HEK293 (cell line): ENCODE data around the gene EHD3.

Experiments used
- CTCF ChIA-PET: fragments of 350-600 bp; formaldehyde crosslinking; extraction: SDS; loops from one replicate; lab custom pipeline; 2021; ENCODE audit warnings: antibody characterized with exemption; lab: Yijun Ruan, JAX
- POLR2A ChIA-PET: fragments of 300-600 bp; formaldehyde crosslinking; extraction: SDS; loops from one replicate; lab custom pipeline; 2020; ENCODE audit warnings: antibody characterized with exemption, inconsistent platforms; lab: Yijun Ruan, JAX
- H3K27ac ChIP-seq: fragments of 200-500 bp; sonication (Bioruptor generic); 2 replicates; pipeline ENCODE4 v1.5.1; 2014; ENCODE audit warnings: low read depth, low read length, control low read depth, inconsistent platforms; ENCODE audit errors: extremely low read depth
- H3K36me3 ChIP-seq, 2 experiments: fragments of 200-500 bp in 1 of 2; sonication (Bioruptor generic) in 1 of 2; 1 replicate in 1 of 2; 2 replicates in 1 of 2; pipeline ENCODE4 v1.5.1; 2014 to 2017; ENCODE audit warnings: inconsistent platforms in 2 of 2, low read length in 2 of 2; ENCODE audit not compliant: control insufficient read depth in 2 of 2, insufficient read depth in 1 of 2
- H3K4me1 ChIP-seq: fragments of 200-500 bp; sonication (Bioruptor generic); 2 replicates; pipeline ENCODE4 v1.5.1; 2014; ENCODE audit warnings: mild to moderate bottlenecking, low read length, inconsistent platforms; ENCODE audit not compliant: control insufficient read depth, insufficient read depth
- H3K4me3 ChIP-seq: 2 replicates; pipeline ENCODE4 v1.5.1; 2011; ENCODE audit warnings: low read depth, mild to moderate bottlenecking, control low read depth, low read length, moderate library complexity
- H3K9me3 ChIP-seq: fragments of 200-500 bp; sonication (Bioruptor generic); 2 replicates; pipeline ENCODE4 v1.5.1; 2014; ENCODE audit warnings: low read depth, low read length, inconsistent platforms; ENCODE audit not compliant: control insufficient read depth, insufficient read depth
- AEBP2 ChIP-seq: fragments of 450-650 bp; formaldehyde crosslinking; IDR thresholded peaks from 2 replicates; pipeline ENCODE4 v1.5.1; 2016; ENCODE audit warnings: missing biosample characterization, missing genetic modification characterization, borderline replicate concordance
- GFI1B ChIP-seq: fragments of 450-650 bp; formaldehyde crosslinking; IDR thresholded peaks from 2 replicates; pipeline ENCODE4 v1.5.1; 2016; ENCODE audit warnings: missing biosample characterization, missing genetic modification characterization
- GLIS1 ChIP-seq: fragments of 450-650 bp; formaldehyde crosslinking; IDR thresholded peaks from 2 replicates; pipeline ENCODE4 v1.5.1; 2016; ENCODE audit warnings: missing biosample characterization, missing genetic modification characterization
- OVOL3 ChIP-seq: fragments of 450-650 bp; formaldehyde crosslinking; IDR thresholded peaks from 2 replicates; pipeline ENCODE4 v1.5.1; 2016; ENCODE audit warnings: missing biosample characterization, missing genetic modification characterization
- SP7 ChIP-seq: fragments of 450-650 bp; formaldehyde crosslinking; IDR thresholded peaks from 2 replicates; pipeline ENCODE4 v1.5.1; 2016; ENCODE audit warnings: missing biosample characterization, missing genetic modification characterization
- ZBTB1 ChIP-seq: fragments of 450-650 bp; formaldehyde crosslinking; IDR thresholded peaks from 2 replicates; pipeline ENCODE4 v1.5.1; 2016; ENCODE audit warnings: missing biosample characterization, missing genetic modification characterization
- ZFP3 ChIP-seq: fragments of 450-650 bp; formaldehyde crosslinking; IDR thresholded peaks from 2 replicates; pipeline ENCODE4 v1.5.1; 2016; ENCODE audit warnings: low read depth, missing biosample characterization, missing genetic modification characterization
- ZNF114 ChIP-seq: fragments of 450-650 bp; formaldehyde crosslinking; IDR thresholded peaks from 2 replicates; pipeline ENCODE4 v1.5.0; 2017; ENCODE audit warnings: missing biosample characterization, missing genetic modification characterization
- ZNF211 ChIP-seq: fragments of 450-650 bp; formaldehyde crosslinking; IDR thresholded peaks from 2 replicates; pipeline ENCODE4 v1.5.1; 2016; ENCODE audit warnings: low read depth, missing biosample characterization, missing genetic modification characterization
- ZNF341 ChIP-seq: fragments of 450-650 bp; formaldehyde crosslinking; IDR thresholded peaks from 2 replicates; pipeline ENCODE4; 2016; ENCODE audit warnings: low read depth, missing biosample characterization, missing genetic modification characterization
- ZNF366 ChIP-seq: fragments of 450-650 bp; formaldehyde crosslinking; conservative IDR thresholded peaks from 2 replicates; pipeline ENCODE4 v1.5.1; 2016; ENCODE audit warnings: missing biosample characterization, missing genetic modification characterization
- ZNF48 ChIP-seq: fragments of 450-650 bp; formaldehyde crosslinking; IDR thresholded peaks from 2 replicates; pipeline ENCODE4 v1.5.1; 2016; ENCODE audit warnings: missing biosample characterization, missing genetic modification characterization
- ZNF548 ChIP-seq: fragments of 450-650 bp; formaldehyde crosslinking; IDR thresholded peaks from 2 replicates; pipeline ENCODE4 v1.5.1; 2016; ENCODE audit warnings: missing biosample characterization, missing genetic modification characterization
- ZNF621 ChIP-seq: fragments of 450-650 bp; formaldehyde crosslinking; IDR thresholded peaks from 2 replicates; pipeline ENCODE4 v1.5.1; 2017; ENCODE audit warnings: missing biosample characterization, missing genetic modification characterization
- ZNF704 ChIP-seq: fragments of 450-650 bp; formaldehyde crosslinking; IDR thresholded peaks from 2 replicates; pipeline ENCODE4 v1.5.1; 2016; ENCODE audit warnings: missing biosample characterization, missing genetic modification characterization
- ZNF747 ChIP-seq: fragments of 450-650 bp; formaldehyde crosslinking; IDR thresholded peaks from 2 replicates; pipeline ENCODE4 v1.5.1; 2016; ENCODE audit warnings: missing biosample characterization, missing genetic modification characterization
- ZNF830 ChIP-seq: fragments of 450-650 bp; IDR thresholded peaks from 2 replicates; pipeline ENCODE4 v1.5.0; 2018; ENCODE audit warnings: missing biosample characterization, missing genetic modification characterization, low read depth, mild to moderate bottlenecking, moderate library complexity
- ZSCAN23 ChIP-seq: fragments of 450-650 bp; formaldehyde crosslinking; IDR thresholded peaks from 2 replicates; pipeline ENCODE4 v1.5.1; 2016; ENCODE audit warnings: missing biosample characterization, missing genetic modification characterization
- TF ChIP-seq, protein P1 (sequence below): fragments of 450-650 bp; formaldehyde crosslinking; IDR thresholded peaks from 2 replicates; pipeline ENCODE4 v1.5.1; 2017; ENCODE audit warnings: missing biosample characterization, missing genetic modification characterization
- TF ChIP-seq, protein P2 (sequence below): fragments of 450-650 bp; formaldehyde crosslinking; IDR thresholded peaks from 2 replicates; pipeline ENCODE4 v1.5.0; 2017; ENCODE audit warnings: missing biosample characterization, missing genetic modification characterization, borderline replicate concordance
- TF ChIP-seq, protein P3 (sequence below): fragments of 450-650 bp; formaldehyde crosslinking; optimal IDR thresholded peaks from 2 replicates; pipeline ENCODE3; 2016; ENCODE audit warnings: missing biosample characterization, mild to moderate bottlenecking, missing genetic modification characterization

Gene EHD3

GRCh38 chr2:31314761-31315160 lies 80.8 kb downstream of the EHD3 start:
- Histone ChIP-seq H3K4me3 (no peak overlapping the region), H3K36me3 (no peaks in the 10 kb centered on the region), H3K9me3 (no peaks in the 10 kb centered on the region), H3K27ac (no peak overlapping the region), H3K4me1 (peaks cover 16% of the 10 kb centered on the region)
- no peak for TF ChIP-seq OVOL3 (tag by site-specific recombination)
- no peak for TF ChIP-seq AEBP2 (tag by site-specific recombination)
- TF ChIP-seq ZNF704 (tag by site-specific recombination) = no peak
- no peak for TF ChIP-seq ZNF548
- no peak for TF ChIP-seq GFI1B (tag by site-specific recombination)
- TF ChIP-seq ZNF366 (tag by site-specific recombination) = no peak
- TF ChIP-seq, protein P1, sequence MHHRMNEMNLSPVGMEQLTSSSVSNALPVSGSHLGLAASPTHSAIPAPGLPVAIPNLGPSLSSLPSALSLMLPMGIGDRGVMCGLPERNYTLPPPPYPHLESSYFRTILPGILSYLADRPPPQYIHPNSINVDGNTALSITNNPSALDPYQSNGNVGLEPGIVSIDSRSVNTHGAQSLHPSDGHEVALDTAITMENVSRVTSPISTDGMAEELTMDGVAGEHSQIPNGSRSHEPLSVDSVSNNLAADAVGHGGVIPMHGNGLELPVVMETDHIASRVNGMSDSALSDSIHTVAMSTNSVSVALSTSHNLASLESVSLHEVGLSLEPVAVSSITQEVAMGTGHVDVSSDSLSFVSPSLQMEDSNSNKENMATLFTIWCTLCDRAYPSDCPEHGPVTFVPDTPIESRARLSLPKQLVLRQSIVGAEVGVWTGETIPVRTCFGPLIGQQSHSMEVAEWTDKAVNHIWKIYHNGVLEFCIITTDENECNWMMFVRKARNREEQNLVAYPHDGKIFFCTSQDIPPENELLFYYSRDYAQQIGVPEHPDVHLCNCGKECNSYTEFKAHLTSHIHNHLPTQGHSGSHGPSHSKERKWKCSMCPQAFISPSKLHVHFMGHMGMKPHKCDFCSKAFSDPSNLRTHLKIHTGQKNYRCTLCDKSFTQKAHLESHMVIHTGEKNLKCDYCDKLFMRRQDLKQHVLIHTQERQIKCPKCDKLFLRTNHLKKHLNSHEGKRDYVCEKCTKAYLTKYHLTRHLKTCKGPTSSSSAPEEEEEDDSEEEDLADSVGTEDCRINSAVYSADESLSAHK (tag by site-specific recombination) = no peak
- TF ChIP-seq ZFP3 (tag by site-specific recombination) = no peak
- CTCF ChIA-PET = no interaction called here
- POLR2A ChIA-PET = no interaction called here

GRCh38 chr2:31317396-31317795 lies 83.4 kb downstream of the EHD3 start:
- Histone ChIP-seq H3K9me3 (no peaks in the 10 kb centered on the region), H3K36me3 (no peaks in the 10 kb centered on the region)
- no peak for TF ChIP-seq ZNF48 (tag by site-specific recombination)
- TF ChIP-seq ZNF211 (tag by site-specific recombination) = no peak
- no peak for TF ChIP-seq ZBTB1 (tag by site-specific recombination)
- TF ChIP-seq ZNF747 (tag by site-specific recombination) = no peak
- no peak for TF ChIP-seq ZNF830 (tag by site-specific recombination)
- TF ChIP-seq, all 188 proteins: peak for 0
- ChIA-PET POLR2A (no interaction called here), CTCF (interaction anchor here (1.5 kb wide), 1 partner anchor 16 kb away, joined by 4 read pairs; no protein-coding TSS in a partner anchor)
- H3K4me1 ChIP-seq = peaks cover 19% of the 10 kb centered on the region
- no peak overlapping the region for H3K27ac ChIP-seq
- H3K4me3 ChIP-seq = no peak overlapping the region

- H3K4me3 ChIP-seq = no peak overlapping the region
- peak overlapping the region; percentile 49; the same call in 1 of the 2 replicates for H3K27ac ChIP-seq
- TF ChIP-seq ZNF621 (tag by site-specific recombination) = no peak
- peak; percentile 47 for TF ChIP-seq ZNF341
- peak; percentile 54 for TF ChIP-seq GLIS1 (tag by site-specific recombination)
- TF ChIP-seq, protein P2, sequence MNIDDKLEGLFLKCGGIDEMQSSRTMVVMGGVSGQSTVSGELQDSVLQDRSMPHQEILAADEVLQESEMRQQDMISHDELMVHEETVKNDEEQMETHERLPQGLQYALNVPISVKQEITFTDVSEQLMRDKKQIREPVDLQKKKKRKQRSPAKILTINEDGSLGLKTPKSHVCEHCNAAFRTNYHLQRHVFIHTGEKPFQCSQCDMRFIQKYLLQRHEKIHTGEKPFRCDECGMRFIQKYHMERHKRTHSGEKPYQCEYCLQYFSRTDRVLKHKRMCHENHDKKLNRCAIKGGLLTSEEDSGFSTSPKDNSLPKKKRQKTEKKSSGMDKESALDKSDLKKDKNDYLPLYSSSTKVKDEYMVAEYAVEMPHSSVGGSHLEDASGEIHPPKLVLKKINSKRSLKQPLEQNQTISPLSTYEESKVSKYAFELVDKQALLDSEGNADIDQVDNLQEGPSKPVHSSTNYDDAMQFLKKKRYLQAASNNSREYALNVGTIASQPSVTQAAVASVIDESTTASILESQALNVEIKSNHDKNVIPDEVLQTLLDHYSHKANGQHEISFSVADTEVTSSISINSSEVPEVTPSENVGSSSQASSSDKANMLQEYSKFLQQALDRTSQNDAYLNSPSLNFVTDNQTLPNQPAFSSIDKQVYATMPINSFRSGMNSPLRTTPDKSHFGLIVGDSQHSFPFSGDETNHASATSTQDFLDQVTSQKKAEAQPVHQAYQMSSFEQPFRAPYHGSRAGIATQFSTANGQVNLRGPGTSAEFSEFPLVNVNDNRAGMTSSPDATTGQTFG (tag by site-specific recombination) = no peak
- TF ChIP-seq, protein P3, sequence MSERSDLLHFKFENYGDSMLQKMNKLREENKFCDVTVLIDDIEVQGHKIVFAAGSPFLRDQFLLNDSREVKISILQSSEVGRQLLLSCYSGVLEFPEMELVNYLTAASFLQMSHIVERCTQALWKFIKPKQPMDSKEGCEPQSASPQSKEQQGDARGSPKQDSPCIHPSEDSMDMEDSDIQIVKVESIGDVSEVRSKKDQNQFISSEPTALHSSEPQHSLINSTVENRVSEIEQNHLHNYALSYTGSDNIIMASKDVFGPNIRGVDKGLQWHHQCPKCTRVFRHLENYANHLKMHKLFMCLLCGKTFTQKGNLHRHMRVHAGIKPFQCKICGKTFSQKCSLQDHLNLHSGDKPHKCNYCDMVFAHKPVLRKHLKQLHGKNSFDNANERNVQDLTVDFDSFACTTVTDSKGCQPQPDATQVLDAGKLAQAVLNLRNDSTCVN (tag by site-specific recombination) = no peak
- 0 out of 2 replicates have a peak, but pooled peaks have one; percentile 30 for TF ChIP-seq SP7 (tag by site-specific recombination)
- no peak for TF ChIP-seq ZNF114
- TF ChIP-seq ZSCAN23 = no peak
These were observed 84.7 kb downstream of the EHD3 start for GRCh38 chr2:31318361-31319336.

More at GRCh38 chr2:31318361-31319336, 84.7 kb downstream of the EHD3 start:
- Histone ChIP-seq H3K36me3 (no peaks in the 10 kb centered on the region), H3K4me1 (peaks cover 19% of the 10 kb centered on the region), H3K9me3 (no peaks in the 10 kb centered on the region)
- CTCF ChIA-PET = interaction anchor here (1.7 kb wide), 1 partner anchor 14 kb away, joined by 4 read pairs; no protein-coding TSS in a partner anchor
- POLR2A ChIA-PET = interaction anchor here (0.6 to 0.7 kb wide), 2 partner anchors 16 to 690 kb away, joined by 3 read pairs; no protein-coding TSS in a partner anchor
